GM18909 (cell line): ENCODE results near the gene UBL7.
A peak's percentile ranks its signal among the peaks of the same experiment; 100 is the strongest.

Source experiments
- ATAC-seq: cut with Tn5 transposase; IDR thresholded peaks from one replicate; pipeline ENCODE4 v1.9.1; 2021; ENCODE audit warnings: mild to moderate bottlenecking; ENCODE audit not compliant: unreplicated experiment, poor library complexity

UBL7 gene

DNA sequence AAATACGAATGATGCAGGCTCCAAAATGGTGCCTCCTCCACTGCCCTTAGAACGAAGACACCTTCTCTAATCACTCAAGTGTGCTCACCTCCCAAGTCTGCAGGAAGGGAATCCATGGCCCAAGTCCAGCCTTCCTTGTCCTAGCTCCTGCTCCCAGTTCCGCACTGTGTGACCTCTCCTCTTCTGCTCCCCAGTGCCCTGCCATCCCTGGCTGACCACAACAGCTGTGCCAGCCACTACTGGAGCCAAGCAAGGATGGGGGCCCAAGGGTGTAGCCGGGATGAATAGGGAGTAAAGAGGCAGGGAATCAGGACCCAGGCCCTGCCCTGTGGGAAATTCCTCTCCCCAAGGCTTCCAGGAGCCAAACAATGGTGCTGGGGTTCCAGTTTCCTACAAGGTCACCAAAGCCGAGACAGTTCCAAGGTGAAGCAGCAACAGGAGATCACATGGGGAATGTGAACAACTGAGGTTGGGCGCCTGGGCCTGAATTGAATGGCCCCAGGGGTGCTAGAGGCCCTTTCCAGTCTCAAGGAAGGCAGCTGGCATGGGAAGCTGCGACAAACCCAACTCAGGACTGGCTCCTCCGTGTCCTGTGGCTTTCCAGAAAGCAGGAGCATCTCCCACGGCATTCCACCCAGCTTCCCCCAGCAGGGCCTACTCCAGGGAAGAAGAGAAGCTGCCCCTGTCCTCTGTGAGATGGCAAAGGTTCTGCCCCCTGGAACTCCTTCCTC lies 47.4 kb downstream of the UBL7 start:
- ATAC-seq: no peak

- no peak for ATAC-seq
Observed at GRCh38 chr15:74412159-74412558, 48.8 kb downstream of the UBL7 start.

GRCh38 chr15:74411686-74412085 lies 49.3 kb downstream of the UBL7 start:
- no peak for ATAC-seq

- no peak for ATAC-seq
Observed at GRCh38 chr15:74410502-74410901, 50.5 kb downstream of the UBL7 start.

DNA sequence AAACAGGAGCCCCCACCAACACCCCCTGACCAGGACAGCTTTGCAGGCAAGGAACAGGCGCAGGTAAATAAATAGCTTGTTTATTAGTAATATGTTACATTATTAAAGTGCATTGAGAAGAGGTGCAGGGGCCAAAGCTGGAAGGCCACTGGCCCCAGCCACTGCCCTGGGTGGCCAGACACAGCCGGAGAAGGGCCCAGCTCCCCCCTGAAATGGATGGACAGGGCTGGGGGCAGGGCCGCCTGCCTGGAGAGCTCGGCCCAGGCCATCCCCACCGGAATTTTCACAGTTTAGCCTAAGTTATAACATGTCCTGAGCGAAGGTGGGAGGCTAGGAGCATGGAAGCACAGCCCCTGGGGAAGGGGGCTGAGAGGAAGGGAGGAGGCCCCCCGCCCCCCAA lies 51.7 kb downstream of the UBL7 start:
- no peak for ATAC-seq

DNA sequence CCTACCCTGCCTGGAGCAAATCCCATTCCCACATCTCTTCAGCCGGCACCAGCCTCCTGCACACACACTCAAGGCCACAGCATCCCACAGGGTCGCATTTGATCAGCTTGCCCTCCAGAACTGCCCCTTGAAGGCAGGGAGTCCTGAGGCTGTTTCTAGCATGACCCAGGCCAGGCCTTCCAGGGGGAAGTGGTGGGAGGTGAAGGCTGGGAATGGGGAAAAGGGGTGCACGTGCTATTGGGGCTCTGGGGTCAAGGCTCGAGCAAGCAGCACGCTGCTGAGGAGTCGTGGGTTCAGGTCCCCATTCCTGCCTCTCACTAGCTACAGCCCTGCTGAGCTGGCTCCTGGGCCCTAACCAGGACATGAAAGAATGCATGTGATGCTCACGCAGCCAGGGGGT lies 52.1 kb downstream of the UBL7 start:
- no peak for ATAC-seq

DNA sequence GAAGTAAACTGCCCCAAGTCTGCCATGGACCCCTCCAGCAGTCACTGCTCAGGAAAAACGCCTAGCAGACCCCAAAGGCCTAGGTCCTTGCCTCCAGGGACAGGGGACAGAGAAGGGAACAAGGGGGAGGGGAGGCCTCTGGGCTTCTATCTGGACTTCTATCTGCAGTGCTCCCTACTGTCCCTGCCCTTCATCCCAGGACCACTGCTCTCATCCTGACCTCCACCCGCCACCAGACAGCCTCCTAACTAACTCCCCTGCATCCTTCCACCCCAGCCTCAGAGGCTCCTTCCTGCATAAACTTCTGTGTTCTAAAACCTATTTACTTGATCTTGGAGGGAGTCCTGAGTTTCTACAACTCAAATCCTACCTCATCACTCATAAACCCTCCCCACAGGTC lies 52.6 kb downstream of the UBL7 start:
- ATAC-seq: no peak

DNA sequence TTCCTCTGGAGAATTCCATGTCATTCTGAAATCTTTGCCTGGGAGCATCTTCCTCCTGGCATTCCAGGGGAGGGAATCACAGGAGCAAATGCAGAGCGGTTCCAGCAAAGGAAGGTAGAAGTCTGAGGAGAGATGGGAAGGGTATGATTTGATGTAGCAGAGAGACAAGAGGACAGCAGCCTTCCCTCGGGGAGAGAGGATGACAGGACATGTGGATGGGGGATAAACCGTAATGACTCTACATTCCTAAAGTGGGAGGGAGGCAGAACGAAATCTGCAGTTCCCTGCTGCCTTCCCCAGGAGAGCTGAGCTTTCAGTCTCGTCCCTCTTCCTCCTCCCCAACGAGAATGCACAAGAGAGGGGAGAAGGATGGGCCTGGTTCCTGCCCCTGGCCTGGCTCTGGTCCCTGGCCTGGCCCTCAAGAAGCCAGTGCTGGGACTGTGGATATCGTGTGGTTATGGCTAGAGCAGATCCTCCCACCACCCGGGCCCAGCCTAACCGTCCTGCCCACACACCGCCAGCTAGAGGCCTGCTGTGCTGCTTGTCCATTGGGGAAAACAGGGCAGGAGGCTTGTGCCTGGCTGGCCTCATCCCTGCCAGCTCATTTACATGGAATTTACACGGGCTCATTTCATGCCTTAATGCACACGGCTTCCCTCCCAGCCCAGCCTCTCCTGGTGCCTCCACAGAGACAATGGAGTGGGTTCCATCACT lies 53.8 kb downstream of the UBL7 start:
- no peak for ATAC-seq

DNA sequence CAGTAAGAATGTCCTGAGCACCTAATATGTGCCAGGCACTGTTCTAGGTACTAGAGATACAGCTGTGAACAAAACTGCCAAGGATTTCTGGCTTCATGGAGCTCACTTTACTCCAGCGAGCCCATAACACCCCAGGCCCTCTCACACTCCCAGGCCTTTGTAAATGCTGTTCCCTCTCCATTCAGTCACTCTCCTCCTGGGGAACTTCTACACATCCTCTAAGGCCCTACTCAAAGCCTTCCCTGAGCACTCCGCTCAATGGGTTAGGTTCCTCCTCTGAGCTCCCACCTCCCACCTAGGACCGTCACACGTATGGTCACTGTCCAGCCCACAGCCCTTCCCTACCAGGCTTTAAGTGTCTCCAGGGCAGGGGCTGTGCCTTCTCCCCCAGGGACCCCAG lies 54.4 kb downstream of the UBL7 start:
- ATAC-seq: no peak

DNA sequence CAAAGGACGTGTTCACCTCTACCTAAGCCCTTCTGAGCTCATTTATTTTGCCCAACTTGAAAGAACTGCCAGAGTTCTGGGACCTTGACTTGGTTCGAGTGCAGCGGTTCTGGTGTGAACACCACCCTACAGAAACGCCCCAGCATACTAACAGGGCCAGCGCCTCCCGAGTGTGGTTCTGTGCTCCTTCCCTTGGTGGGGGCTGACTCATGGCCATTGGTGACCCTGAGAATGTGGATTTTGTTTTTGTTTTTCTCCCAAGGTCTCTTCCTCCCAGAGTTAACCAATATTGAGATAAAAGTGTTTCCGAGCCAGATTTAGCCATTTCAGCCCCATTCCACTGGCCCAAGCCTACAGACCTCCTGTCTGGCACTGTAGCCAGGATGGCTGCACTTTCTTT lies 55.1 kb downstream of the UBL7 start:
- ATAC-seq: no peak

DNA sequence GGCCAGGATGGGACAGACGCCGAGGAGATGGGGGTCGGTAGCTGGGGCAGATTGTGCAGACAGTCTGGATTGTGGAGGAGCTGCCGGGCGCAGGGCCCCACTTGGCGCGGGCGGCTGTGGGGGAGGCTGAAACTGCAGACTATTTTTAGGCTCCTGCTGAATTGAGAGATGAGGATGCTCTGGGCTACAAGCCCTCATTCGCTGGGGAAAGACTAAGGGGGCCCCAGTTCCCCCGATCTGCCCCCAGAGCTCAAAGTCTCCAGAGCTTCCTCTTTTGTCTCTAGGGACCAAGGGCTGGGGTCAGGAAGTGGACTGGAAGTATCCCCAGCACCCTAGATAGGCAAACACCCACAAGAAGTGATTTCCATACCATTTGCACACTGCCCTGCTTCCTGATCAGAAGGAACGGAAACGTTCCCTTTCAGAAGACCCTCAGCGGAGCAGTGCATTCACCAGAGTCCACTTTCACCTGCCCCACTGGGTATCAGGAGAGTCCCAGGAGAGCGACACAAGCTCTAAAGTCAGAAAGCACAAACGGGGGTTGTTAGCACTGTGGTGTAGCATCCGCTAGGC lies 56.9 kb downstream of the UBL7 start:
- peak; percentile 34 for ATAC-seq

DNA sequence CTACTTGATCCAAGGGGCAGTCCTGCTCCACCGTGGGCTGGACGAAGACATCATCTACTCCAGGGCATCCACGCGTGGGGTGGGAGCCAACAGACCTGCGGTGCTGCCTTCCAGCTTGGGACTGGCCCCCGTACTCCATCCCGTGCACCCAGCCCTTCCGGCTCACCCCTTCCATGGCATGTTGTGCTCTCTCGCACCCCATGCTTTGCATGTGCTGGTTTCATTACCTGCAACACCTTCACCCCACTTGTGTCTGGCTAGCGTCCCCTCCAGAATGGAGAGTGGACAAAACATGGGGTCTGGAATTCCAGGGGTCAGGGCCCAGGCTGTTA lies 57.4 kb downstream of the UBL7 start:
- peak; percentile 15 for ATAC-seq

DNA sequence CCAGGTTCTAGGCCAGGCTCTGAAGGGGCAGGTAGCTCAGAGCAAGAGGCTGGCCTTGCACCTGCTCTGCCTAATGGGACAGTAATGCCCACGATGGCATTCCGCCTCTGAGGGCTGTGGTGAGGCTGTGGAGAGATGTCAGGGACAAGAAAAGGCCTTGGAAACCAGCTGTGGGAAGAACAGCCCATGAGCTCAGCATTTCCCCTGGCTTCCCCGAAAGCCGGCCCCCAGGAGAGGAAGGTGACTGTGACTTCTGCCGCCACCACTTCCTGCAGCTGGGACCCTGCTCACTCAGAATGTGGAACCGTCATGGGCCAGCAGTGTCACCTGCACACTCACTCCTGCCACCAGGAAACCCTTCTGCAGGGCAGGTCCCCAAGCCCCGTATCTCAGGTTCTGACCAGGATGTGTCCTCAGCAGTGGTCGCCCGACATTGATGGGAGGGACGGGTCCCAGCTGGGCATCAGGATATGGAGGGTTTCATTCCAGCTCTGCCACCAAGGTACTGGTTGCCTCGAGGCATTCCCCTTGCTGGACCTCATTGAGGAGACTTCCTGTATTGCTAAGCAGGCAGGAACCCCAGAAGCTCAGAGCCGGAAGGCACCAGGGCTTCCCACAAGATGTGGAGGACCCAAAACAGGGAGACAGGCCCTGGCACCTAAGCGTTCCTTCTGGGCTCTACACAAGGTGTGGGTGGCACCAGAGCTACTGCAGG lies 57.9 kb downstream of the UBL7 start:
- ATAC-seq: peak; percentile 28

- no peak for ATAC-seq
Observed at GRCh38 chr15:74402337-74402841, 58.6 kb downstream of the UBL7 start.

DNA sequence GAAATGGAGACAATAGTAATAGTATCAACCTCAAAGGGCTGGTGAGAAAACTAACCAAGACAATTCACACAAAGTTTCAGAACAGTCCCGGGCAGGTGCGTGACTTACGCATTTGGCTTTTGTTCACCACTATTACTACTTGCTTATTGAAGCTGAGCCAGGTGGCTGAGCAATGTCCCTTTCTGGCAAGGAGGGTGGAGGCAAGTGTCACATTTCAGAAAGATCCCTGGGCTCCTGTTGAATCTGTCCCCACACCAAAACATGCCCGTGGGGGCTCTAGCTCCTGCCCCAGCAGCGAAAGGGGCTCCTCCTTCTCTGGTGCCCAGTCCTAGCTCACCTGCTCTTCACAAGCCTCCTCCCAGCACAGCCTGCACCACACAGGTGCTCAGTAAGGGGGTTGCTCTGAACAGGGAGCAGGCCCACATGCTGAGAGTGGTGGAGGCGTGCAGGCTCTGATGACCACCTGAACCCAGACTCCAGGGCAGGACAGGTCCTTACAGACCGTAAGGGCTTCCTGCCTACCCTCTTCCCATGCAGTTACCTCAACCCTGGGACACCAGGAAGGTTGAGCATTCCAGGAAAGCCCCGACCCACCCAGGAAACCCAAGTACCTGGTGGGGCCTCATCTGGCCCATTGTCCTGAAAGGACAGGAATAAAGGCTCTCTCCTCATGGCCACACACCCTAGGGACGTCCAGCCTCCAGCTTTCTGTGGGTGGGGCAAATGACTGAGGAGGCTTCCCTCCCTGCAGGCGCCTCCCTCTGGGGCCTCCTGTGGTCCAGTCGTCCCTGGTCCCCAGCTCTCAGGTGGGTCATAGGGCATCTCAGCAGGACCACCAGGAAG lies 59.8 kb downstream of the UBL7 start:
- ATAC-seq: no peak

GRCh38 chr15:74400313-74400860 lies 60.6 kb downstream of the UBL7 start:
- no peak for ATAC-seq

DNA sequence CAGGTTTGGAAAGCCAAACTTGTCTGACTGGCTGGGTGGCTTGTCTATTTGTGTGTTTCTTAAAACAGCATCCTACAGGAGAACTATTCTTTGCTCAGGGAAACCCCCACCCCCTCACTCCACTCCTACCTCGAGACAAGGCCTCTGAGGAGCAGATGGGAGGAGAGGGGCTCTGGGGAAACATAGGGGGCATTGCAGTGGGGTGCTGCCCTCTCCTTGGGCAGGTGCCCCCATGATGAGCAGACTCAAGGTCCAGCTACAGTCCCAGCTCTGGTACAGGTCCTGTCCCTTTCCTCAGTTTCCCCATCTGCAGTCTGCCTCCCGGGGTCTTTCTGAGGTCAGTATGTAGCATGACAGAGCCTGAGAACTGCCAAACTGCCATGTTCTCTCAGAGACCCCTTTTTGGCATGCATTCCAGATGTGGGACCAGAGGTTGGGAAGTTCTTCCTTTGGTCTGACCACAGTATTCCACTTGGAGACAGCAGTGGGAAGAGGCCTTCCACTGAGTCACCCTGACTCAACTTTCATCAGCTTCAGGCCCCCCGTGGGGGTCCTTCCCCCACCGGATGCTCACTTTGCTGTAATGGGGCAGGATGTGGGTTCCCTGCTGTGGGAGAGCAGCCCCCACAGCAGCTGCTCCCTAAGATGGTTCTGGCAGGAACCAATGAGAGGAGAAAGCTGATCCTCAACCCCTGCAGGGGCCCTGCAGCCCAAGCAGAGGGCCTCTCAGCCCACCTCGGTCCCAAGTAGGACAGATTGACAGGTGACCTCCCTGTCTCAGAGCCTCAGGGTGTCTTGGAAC lies 61.2 kb downstream of the UBL7 start:
- no peak for ATAC-seq

DNA sequence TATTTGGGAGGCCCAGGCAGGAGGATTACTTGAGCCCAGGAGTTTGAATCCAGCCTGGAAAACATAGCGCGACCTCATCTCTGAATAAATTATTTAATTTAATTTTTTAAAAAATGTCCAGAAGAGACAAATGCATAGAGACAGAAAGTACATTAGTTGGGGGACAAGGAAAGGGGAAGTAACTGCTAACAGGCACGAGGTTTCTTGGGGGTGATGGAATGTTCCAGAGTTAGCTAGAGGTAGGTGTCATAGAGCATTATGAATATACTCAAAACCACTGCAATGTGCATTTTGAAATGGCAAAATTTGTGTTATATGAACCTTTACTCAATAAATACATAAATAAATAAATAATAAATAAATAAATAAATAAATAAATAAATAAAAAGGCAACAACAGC lies 61.9 kb downstream of the UBL7 start:
- ATAC-seq: no peak

GRCh38 chr15:74398183-74398582 lies 62.8 kb downstream of the UBL7 start:
- no peak for ATAC-seq
